ENCODE data around the gene NFATC1.
"Not testable (repeated sequence)": the region's sequence is repeated elsewhere in the genome, so short reads cannot be mapped to it uniquely, and the experiment has no call there.

NFATC1 gene

DNA sequence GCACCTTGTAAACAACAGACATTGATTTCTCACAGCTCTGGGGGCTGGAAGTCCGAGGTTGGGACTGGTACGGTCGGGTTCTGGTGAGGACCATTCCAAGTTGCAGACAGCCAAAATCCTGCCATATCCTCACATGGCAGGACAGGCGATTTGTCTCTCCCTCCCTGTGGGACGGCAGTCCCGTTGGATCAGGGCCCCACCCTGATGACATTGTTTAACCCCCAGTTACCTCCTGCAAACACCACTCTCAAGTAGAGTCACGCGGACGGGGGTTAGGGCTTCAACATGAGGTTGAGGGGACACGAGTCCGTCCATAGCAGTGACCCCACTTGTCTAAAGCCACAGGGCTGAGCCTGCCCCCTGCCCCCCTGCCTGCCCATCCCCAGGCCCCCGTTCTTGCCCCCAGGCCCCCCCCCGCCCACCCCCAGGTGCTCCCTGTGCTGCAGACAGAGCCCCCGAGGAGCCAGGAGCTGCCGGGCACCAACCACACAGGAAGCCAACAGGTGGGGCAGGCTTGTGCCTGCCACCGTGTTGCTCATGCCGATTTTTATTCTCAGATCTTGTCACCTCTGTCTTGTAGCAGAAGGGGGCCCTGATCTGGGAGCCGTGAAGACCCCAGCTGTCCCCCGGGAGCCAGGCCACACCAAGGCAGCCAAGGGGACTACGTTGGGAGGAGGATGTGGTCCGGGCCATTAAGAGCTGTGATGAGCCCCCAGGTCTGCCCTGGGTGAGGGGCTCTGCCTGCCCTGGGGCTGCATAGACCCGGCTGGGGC is 82.2 kb downstream of the NFATC1 start:
- no peak for DNase-seq (ENCODE audit: low read depth)

DNA sequence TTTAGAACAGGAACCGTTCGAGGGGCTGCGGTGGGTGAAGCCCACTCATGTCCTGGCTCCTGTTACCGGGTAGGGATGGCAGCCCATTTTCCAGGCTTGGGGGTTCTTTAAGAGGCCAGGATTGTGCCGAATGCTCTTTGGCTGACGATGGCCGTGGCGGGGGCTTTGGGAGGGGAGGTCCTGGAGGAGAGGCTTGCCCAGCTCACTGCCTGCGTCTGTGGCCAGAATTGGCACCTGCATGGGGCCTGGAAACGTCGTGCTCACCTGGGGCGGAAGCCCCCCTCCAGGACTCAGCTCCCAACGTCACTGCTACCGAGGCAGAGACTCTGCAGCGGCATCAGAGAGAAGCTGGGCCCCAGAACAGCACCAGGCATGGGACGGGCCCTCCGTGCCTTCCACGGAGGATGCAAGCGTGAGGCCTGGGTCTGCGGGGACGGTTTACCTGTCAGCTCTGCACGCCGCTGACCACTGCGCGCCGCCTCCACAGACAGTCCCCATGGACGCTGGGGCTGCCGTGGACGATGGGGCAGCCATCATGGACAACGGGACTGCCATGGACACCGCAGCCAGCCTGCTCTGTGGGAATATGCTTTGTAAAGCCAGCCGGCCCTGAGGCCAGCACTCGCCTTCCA is 82.9 kb downstream of the NFATC1 start:
- no peak for DNase-seq (ENCODE audit: low read depth)

DNA sequence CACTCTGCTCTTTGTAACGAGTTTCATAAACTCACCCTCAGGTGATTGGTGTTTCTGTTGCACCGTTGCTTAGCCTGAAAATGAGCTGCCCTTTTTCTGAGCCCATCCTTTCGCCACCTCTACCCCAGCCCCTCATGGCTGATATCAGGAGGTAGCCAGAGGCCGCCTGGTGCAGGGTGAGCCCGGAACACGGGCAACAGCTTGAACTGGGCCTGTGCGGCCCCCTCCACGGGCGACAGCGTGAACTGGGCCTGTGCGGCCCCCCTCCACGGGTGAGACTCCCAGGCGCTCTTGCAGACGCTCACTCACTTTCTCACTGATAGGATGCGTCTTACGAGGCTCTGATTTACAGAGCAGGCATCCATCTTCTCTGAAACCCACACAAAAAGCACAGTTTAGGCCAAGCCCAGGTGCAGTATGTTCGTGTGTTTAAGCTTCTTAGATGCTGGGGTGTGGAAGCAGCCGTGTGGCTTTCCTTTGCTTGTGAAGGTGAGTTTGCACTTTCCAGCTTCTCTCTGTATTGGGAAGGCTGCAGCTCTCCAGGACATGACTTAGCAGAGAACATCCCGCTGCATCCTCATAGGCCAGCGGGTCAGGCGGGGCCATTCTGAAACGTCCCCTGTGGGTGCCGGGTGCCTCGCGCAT is 83.5 kb downstream of the NFATC1 start:
- DNase-seq (ENCODE audit: low read depth): no peak

DNA sequence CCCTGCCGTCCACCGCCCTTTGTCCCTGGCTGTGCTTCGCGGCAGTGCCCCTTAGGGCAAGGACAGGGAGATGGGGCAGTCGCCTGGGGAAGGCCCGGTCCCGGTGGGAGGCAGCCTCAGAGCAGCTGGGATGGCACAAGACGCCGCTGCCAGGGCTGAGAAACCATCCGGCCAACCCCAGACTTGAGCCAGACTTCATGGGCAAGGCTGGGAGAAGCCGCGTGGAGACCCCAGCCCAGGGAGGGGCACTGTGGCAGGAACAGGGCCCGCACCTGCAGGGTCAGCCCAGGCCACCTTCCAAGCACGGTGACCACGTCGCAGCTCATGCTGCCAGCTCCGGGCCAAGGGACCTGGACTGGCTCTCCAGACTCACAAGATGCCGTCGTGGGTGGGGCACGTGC is 84.0 kb downstream of the NFATC1 start:
- no peak for DNase-seq (ENCODE audit: low read depth)

DNA sequence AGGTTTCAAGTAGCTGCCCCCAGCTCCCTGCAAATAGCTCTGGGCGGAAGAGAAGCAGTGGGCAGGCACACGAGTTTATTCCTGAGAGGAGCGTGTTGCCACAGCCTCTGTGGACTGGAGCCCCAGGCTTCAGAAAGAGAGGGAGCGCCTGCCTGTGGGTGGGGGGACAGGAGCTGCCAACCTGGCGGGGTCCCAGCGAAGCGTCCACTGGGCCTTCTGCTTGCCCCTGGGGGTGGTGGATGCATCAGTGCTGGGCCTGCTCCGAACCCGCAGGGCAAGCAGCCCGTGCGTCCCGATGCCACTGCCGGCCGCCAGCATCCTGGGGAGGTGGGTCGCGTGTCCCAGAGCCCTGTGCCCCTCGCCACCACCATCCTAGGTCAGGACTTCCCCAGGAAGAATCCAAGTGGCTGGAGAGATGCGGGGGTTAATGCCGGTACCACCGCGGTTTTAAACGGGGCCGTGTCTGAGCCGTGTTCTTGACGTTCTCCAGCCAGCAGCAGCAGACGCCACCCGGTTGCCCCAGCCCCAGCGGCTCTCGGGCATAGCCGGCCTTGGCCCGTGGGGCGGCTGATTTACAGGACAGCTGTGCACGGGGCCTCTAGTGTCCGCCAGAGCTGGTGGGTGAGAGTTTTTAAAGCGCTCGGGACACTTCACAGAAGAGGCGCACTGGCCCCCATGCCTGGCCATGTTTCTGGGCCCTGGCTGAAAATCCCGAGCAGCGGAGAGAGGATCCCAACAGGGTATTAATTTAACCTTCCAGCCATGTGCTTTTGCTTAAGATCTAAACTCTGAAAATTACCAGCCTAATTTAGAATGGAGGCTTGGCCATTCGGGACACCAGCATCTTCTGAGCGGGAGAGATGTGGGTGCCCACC is 84.7 kb downstream of the NFATC1 start:
- DNase-seq (ENCODE audit: low read depth): no peak

DNA sequence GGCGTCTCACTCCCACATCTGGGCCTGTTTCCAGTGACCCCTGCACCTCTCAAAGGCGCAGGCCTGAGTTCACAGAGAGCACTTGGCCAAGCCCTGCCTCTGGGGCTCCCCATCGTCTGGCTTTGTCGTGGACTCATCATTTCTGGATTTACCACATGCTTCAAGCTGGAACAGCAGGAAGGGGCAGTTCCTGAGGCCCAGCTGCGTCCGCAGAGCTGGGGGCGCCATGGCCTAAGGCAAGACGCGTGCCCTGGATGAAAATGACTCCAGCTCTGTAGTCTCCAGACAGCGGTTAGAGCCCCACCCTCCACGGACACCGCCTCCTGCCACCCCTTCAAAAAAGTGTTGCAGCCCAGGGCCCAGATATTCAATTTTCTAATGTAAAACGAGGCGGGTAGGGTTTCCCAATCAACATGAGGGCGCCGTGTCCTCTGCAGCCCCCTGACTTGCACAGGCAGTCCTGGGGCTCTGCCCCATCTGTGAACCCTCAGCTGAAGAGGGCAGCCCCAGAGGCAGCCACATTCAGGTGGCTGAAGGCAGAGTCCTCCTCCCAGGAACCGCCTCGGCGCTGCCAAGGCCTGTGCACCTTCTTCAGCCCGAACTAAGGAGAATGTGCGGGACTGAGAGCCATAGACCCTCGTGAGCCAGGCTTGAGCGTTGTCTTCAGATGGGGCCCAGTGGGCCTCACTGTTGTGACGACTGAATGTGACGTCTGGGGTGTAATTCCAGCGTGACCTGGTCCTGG is 85.5 kb downstream of the NFATC1 start:
- DNase-seq (ENCODE audit: low read depth): no peak

DNA sequence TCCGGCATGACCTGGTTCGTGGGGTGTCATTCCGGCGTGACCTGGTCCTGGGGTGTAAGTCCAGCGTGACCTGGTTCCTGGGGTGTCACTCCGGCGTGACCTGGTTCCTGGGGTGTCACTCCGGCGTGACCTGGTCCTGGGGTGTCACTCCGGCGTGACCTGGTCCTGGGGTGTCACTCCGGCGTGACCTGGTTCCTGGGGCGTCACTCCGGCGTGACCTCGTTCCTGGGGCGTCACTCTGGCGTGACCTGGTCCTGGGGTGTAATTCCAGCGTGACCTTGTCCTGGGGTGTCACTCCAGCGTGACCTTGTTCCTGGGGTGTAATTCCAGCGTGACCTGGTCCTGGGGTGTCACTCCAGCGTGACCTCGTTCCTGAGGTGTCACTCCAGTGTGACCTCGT is 87.7 kb downstream of the NFATC1 start:
- DNase-seq (ENCODE audit: low read depth): not testable (repeated sequence)

DNA sequence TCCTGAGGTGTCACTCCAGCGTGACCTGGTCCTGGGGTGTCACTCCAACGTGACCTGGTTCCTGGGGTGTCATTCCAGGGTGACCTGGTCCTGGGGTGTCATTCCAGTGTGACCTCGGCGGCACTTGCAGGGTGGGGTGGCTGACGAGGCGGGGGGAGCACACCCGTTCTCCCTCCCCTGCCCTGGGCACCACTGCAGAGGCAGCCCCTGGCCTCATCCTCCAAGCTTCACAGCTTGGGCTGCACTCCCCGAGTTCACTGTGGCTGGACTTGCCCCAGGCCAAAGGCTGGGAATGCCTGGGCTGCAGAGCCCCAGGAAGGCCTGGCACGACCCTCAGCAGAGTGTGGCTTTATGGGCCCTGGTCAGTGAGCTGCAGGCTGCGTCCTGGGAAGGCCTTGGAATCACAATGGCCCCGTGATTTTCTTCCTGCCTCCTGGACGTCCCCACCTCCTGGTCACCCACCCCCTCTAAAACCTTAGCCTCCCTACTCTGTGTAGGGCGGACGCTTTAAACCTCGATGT is 88.3 kb downstream of the NFATC1 start:
- DNase-seq (ENCODE audit: low read depth): no peak

DNA sequence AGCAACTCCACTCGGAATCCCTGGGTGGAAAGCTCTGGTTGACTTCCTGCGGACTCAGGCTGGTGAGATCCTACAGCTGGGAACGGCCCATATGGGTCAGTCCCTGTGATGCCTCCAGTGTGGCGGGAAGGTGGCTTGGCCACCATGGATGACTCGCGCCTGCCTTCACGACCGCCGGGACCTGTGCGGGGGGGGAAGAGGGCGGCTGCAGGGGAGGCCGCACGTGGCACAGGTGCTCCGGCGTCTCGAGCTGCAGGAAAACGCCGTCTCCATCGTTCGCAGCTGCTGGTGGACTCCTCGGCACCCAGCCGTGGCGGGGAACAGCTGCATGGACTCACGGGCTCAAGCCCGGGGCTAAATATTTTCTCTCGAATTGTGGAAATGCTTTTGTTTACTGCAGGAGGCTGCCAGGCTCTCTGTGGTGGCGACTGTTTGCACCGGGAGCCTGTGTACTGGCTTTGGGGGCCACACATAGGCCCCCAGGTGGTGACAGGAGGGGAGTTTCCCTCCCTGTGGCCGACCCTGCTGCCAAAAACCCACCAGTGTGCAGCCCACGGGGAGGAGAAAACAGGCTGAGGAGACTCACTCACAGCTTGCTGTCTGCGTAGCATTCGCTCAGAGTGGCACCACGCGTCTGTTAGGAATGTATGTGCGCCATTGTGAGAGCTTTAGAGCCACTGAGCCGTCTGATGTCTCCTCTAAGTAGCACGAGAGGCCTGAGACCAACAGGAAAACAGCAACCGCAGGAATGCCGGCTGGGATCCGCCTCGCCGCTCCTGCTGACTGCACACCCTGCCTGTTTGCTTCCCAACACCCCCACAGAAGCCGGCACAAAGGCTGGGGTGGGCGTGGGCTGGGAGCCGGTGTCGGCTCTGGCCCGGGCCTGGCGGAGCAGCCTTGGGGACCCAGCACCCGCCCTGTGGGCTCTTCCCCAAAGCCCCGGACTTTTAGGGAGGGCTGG is 89.2 kb downstream of the NFATC1 start:
- no peak for DNase-seq (ENCODE audit: low read depth)

DNA sequence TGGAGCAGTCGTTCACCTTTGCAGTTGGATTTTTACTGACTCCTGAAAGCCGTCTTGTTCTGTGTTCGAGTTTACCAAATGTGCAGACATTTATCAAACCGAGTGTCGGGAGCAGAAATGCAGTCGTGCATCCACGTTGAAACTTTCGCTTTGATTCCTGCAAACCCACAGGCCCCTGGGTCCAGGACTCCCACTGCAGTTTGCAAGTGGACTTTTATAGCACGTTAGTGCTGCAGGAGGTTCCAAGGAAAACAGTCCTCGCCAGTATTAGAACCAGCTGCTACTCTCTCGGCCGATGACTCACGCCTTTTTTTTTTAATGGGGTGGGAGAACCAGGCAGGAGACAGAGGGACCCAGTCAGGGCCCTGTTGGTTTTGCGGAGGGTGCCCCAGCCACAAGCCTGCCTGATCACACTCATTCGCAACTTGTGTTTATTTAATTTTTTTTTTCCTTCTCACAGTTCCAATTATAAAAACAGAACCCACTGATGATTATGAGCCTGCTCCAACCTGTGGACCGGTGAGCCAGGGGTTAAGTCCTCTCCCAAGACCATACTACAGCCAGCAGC is 90.1 kb downstream of the NFATC1 start:
- DNase-seq (ENCODE audit: low read depth): no peak

DNA sequence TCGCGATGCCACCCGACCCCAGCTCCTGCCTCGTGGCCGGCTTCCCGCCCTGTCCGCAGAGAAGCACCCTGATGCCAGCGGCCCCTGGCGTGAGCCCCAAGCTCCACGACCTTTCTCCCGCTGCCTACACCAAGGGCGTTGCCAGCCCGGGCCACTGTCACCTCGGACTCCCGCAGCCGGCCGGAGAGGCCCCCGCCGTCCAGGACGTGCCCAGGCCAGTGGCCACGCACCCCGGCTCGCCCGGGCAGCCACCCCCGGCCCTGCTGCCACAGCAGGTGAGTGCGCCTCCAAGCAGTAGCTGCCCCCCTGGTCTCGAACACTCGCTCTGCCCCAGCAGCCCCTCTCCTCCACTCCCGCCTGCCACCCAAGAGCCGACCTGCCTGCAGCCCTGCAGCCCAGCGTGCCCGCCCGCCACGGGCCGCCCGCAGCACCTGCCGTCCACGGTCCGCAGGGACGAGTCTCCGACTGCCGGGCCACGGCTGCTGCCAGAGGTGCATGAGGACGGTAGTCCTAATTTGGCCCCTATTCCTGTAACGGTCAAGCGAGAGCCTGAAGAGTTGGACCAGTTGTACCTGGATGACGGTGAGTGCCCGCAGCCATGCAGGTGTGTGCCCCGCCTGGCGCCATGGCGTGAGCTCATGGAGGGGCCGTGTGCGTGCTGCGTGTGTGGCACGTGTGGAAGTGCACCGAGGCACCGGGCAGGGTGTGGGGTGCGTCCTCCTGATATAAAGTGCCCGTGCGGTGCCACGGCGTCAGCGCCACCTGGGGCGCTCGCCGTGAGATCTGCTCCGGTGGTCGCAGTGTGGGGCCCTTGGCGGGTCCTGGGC is 90.8 kb downstream of the NFATC1 start:
- no peak for DNase-seq (ENCODE audit: low read depth)

DNA sequence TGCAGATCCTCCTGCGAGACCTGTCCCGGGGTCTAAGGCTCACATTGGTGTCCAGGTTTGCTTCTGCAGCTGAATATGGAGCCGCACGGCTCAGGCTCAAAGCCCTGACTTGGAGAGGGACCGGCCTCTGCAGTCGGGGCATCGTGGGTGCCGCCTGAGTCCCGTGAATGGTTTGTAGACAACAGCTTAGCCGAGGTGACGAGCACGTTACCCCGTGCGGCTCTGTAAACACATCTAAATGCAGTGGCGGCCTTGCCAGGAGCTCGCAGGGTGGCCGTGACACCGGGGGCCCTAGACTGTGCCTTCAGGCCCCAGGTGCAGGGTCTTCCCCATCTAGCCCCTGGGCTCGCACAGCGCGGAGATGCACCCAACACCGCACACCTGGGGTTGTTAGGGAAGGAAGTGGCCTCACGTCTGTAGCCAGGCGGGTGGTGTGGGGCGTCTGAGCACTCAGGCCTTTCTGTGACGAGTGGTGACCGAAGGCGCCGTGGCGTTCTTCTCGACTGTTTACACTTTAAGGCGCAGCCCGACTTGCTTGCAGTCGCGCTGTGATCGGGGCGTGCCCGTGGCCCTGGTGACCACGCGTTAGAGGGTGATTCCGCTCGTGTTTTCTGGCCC is 91.6 kb downstream of the NFATC1 start:
- no peak for DNase-seq (ENCODE audit: low read depth)

DNA sequence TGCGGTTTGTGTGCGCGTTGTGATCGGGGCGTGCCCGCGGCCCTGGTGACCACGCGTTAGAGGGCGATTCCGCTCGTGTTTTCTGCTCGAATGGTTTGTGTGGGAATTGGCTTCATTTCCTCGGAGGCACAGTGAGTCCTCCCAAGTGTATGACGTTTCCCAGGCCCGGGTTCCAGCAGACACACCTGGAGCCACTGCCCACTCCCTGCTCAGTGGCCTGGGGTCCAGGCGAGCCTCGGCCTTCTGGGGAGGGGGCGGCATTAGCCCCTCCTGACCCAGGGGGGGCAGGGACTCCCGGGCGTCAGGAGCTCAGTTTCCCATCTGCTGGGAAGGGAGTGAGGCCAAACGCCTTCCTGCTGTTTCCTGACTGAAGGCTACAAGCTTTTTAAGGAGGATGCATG is 92.1 kb downstream of the NFATC1 start:
- DNase-seq (ENCODE audit: low read depth): no peak

DNA sequence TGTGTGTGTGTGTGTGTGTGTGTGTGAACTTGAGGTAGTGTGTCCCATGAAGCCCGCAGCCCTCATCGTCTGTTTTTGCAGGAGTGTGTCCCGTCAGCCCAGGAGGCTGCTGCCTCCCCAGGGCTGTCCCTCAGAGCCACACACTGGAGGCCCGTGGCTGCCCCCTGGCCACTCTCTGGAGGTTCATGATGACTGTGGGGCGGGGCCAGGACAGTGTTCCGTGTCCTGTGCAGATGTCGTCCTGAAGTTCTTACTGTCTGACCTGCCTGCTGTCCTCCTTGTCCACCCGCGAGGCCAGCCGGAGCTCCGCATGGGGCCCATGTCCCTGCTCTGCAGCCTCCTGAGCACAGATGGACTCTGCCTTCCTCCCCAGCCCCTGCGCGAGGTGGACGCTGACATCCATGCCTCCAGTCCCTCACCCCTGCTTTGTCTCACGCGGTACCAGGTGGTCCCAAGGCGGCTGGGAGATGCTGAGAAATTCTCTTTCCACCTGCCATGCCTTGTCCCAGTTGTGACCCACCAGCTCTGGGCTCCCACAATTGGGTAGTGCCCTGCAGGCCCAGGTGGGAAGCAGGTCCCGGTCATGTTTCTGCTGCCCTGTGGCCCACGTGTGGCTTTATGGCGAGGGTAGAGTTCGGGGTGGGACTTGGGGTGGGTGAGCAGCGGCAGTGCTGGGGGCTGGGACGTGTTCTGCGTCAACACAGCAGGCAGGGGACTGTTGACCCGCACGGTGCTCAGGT is 92.8 kb downstream of the NFATC1 start:
- no peak for DNase-seq (ENCODE audit: low read depth)

DNA sequence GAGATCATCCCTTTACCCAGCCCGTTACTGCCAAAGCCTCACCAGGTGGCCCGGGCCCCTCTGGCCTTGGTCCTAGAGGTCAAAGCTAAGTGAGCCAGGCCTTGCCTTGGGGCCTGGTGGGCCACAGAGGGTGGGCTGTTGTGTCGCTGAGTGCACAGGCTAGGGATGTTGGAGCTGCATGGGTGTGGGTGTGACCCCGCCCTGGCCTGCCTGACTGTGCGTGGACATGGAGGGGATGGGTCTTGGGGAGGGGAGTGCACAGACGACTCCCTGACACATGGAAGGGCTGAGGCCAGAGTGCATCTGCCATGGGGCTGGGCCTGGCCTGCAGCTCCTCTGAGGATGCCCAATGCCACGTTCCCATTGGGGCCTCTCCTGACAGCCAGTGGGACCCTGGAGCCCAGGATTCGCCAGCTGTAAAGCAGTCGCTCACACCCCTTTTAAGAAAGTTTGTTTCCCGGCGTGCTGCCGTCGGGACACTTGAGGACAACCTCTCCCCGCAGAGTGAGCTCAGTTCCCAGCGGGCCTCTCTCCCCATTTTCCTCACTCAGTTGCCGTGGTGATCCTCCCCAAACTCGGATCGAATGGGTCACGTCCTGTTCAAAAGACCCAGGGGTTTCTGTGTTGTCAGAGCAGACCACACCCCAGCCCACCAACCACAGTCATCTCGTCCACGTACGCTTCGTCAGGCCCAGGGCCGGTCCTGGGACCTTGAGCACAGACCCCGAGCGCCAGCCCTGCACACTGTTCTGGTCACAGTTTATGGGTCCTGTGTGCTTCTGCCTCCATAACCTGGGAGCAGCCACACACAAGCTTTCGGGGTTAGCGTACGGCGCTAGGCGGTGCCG is 93.5 kb downstream of the NFATC1 start:
- no peak for DNase-seq (ENCODE audit: low read depth)

DNA sequence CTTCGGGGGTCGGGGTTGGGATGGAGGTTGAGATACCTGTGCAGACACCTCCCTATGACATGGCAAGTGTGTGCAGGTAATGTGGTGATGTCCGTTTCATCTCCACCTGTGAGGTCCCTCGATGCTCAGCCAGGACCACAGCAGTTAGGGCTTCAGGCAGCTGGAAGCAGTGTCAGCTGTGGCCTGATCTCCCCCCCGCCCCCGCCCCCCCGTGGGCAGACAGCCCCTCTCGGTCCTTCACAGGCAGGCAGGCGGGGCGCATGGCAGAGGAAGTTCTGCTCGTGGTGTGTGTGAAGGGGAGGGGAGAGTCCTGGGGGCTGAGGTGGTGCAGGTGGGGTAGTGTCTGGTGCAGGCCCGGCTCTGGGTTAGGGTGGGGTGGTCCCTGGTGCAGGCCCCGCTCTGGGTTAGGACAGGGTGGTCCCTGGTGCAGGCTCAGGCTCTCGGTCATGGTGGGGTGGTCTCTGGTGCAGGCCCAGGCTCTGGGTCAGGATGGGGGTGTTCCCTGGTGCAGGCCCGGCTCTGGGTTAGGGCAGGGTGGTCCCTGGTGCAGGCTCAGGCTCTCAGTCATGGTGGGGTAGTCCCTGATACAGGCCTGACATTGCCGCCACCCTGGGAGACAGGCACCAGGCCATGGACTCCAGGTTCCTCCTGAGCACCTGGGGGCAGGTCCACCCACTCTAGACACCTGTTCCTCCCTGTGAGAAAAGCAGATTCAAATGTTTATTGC is 94.3 kb downstream of the NFATC1 start:
- no peak for DNase-seq (ENCODE audit: low read depth)
